Stimulated activated CD8-positive, alpha-beta memory T cell treated with anti-CD3 and anti-CD28 coated beads, Interleukin-2, amount 100 ng/mL, for 48 hours (primary cell): ENCODE results near the gene ACSM6.
"Not testable (repeated sequence)": the region's sequence is repeated elsewhere in the genome, so short reads cannot be mapped to it uniquely, and the experiment has no call there.

ENCODE experiments used
- DNase-seq, 2 donors: peaks; one replicate each; pipeline ENCODE4 v3.0.0-alpha.2; 2020; ENCODE audit warnings: low read depth in 2 of 2

The ACSM6 gene, protein sequence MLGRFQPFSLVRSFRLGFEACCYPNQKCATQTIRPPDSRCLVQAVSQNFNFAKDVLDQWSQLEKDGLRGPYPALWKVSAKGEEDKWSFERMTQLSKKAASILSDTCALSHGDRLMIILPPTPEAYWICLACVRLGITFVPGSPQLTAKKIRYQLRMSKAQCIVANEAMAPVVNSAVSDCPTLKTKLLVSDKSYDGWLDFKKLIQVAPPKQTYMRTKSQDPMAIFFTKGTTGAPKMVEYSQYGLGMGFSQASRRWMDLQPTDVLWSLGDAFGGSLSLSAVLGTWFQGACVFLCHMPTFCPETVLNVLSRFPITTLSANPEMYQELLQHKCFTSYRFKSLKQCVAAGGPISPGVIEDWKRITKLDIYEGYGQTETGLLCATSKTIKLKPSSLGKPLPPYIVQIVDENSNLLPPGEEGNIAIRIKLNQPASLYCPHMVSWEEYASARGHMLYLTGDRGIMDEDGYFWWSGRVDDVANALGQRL

DNA sequence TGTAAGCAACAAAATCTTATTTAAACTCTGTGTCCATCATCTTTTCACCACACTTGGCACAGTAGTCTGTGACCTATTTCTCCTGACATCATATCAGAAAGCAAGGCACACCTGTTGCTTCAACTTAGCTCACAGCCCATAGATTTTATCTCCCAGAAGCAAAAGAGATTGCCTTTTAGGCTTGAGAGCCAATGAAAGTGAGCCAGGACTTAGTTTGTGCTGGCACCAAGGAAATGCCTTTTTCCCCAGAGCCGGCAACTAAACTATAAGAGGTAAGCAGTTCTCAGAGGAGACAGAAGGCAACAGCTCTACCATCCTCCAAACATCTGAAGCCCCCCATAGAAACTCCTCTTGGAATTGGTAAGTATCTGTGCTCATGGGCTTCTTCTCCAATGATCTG is at the start of gene ACSM6:
ACSM6 (plus strand) TSS at position 295 of the 400 bp plus-strand sequence. CDS start 248 bp downstream, outside the sequence.
- no peak for DNase-seq

DNA sequence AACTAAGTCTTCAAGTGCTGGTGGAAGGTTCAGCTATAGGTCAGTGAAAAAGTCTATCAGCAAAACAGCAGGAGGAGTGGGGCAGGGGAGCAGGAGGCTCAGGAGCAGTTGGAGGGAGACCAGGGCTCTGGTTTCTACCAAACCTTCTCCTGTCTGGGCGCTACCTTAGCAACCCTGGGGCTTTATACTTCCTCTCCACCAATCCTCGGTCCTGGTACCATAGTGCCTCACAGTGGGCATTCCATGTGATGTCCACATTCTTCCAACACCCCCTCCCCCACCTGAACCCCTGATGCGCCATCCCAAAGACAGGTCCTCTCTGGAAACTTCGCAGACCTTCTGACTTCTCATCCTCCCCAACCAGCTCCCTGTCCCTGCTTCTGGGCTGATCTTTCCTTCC is 25.3 kb upstream of the ACSM6 start:
- DNase-seq = no peak

DNA sequence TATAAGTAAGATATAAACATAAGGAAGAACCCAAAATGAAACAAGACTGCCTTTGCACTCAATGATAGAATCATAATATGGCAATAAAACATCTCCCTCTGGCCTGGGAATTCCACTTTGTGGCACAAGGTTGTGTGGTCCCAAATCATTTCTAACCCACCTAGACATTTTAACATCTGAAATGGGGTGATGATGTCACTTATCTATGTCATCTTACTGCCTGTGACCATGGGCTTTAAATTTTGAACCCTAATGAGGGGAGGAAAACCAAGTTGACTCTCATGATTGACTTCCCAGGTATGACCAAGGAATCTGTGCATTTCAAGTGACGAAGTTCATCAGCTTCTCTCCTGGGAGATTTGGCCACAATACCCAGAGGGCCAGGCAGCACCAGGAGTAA is 24.5 kb upstream of the ACSM6 start:
- no peak for DNase-seq

DNA sequence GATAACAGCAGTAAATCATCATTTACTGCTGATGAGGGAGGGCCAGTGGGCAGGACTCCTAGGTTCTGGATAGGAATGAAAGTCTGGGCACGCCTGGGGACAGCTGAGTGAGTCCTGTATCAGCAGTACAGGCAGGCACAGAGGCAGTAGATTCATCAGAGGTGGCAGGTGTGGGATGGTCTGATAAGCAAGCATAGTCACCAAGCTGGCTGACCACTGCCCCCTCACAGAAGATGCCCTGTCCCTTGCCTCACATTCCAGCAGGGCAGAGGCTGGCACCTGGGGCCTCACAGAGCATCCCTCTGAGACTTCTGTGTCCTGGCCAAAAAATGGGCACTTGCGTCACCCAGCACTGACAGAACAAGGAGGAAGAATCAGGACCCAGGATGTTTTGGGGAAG is 23.2 kb upstream of the ACSM6 start:
- no peak for DNase-seq

DNA sequence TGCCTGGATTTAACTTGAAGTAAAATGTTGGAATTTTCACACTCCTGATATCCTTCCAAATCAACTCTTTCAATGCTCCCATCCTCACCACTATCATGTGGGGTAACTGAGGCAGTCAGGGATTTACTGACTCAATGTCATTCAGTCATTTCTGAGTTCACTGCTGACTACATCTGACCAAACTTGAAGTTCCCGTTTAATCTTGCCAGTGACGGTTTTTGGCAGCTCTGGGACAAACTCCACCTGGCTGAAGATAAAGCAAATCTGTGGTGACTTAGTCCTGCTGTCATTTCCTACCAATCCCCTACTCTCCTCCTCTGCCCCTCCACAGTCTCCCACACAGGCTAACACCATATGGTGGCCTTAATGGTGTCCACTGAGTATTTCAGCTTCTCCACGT is 22.7 kb upstream of the ACSM6 start:
- DNase-seq = no peak

DNA sequence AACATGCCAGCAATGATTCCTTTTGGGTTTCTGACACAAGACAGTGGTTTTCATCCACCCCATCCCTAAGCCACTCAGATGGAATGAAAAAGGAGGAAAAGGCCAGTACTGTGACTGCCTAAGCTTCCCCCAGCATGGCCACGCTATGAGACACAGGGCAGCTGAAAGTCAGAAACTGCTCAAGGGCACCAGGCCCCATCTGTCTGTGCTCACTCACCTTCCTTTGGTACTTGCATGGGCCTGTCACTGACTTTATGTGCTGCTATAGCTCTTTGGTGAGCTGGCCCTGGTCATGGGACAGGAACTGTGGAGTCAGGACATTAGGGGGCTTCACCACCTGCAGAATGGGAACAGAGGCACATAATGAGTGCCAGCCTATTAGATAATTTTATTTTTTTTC is 21.2 kb upstream of the ACSM6 start:
- DNase-seq = no peak

DNA sequence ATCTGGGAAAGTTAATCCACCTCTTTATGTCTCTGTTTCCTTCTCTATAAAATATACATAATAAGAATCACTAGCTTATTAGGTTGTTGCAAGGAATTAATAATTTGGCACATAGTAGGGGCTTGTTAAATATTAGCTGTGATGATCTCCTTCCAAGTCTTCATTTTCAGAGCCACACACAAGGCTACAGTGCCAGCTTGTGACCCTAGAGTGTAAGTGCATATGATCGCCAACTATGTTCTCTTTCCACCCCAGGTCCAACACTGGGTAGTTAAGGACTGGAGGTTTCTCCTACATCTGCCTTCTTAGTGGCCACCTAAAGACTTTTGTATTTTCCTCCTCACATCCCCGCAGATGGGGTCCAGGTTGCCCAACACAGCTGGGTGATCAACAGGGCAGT is 17.9 kb upstream of the ACSM6 start:
- no peak for DNase-seq

DNA sequence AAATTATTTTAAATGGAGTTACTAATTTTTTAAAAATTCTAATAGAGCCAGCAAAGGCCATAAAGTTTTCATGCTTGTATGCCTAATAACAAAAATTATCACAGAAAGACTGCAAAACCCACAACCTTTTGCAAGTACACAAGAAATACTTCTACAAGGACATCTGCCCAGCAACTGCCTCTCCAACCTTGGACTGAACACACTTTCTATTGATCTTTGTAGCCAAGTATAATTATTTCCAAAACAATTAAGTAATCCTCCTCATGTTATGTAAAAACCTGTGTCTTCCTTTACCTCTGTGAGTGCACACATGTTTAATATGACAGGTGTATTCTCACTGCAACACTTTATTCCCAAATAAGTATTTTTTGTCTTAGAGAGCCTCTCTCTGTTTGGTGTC is 16.6 kb upstream of the ACSM6 start:
- DNase-seq = no peak

DNA sequence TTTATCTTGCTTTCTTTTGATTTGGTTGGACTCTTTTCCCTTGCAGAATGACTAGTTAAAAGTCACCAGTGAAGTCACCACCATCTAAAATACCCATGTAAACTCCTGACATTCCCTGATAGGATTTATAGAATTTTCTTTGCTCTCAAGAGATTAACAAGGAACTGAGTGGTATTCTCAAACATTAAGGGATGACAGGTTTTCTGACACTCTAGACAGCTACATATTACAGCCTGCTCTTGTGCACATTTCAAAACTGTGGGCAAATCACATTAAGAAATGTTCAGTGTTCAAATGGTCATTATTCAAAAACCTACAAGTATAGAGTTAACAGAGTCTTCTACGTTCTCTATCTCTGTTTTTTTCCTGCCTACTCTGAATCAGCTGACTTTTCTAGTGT is 15.8 kb upstream of the ACSM6 start:
- DNase-seq = no peak

DNA sequence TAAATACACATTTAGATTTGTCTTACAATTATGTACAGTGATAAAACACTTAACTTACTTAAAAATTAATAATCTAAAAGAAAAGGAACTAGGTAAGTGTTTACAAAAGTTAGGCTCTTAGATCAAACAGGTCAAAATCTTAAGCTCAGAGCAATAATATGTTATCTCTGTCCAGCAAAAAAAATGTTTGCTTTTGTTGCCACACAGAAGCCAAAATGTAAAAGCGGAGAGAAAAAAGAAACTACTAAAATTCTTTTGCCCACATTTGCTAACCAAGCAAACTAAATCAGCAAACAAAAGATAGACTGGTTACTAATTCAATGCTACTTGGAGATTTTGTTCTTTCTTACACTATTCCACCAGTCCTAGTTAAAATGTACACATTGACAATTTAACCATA is 15.2 kb upstream of the ACSM6 start:
- no peak for DNase-seq

DNA sequence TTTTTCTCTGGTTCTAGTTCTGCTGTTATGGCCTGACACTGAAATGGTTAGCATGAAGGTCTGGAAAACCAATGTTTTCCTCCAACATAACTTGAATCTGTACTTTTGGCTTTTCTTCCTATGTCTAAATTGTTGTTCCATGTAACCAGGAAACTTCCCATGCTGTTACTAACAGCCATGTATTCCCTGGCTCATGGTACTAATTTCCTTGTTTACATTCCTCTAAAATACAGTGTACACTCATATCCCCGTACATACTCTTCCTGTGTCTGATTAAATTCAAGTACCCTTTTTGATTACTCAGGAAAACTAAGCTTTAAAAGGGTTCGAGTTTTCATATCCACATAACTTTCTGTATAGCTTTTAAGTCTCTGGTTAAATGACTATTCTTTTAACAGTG is 12.3 kb upstream of the ACSM6 start:
- no peak for DNase-seq

DNA sequence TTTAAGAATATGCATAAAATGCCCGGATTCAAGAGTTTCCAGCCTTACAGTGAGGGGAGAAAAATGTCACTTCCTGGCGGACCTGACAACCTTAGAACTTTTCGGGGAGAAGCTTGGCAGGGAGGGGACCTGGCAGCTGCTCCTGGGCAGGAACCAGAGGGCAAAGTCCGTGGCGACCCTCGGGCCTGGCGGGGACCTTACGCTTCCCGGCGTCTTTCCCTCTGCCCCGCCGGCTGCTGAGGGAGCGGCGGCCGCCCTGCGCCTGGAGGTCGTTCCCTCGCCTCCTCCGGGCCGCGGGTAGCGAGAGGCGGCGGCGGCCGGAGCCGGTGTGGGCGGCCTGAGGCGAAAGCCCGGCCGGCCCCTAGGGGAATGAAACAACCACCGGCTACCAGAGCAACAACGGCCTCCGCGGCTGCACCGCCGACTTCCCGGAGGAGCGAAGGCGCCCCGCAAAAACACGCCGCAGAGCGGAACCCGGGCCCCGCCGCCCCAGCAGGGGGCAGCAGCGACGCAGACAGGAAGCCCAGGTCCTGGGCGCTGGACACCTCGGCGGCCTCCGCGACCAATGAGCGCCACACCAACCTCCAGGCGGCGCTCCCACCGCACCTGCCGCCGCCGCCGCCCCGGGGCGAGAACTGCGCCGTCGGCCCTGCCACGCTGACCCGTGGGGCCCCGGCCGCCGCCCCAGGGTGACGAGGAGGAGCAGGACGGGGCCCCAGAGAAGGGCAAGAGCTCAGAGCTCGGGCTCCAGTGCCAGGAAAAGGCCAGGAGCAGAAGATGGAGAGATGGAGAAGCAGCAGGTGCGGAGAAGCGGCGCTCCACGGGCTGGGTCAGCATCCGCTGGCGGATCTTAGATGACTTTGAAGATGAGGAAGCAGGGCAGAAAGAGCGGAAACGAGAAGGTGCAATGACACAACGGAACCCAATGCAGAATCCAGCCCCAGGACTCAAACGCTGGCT is 10.5 kb upstream of the ACSM6 start:
- peak; percentile 69 to 74 for DNase-seq

DNA sequence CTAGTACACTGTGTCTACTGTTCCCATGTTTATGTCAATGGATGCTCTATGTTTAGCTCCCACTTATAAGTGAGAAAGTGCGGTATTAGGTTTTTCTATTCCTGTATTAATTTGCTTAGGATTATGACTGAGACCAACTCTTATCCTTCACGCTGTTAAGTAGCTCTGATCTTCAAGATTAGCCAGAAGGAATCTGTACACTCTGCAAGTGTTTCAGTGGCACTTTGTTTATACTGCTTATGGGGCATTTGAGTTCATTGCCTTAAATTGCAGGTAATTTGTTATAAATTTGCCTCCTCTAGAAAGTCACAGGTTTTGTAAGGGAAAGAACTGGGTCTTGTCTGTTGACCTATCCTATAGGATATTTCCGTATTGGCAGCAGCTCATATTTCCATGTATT is 6.4 kb upstream of the ACSM6 start:
- DNase-seq = no peak

DNA sequence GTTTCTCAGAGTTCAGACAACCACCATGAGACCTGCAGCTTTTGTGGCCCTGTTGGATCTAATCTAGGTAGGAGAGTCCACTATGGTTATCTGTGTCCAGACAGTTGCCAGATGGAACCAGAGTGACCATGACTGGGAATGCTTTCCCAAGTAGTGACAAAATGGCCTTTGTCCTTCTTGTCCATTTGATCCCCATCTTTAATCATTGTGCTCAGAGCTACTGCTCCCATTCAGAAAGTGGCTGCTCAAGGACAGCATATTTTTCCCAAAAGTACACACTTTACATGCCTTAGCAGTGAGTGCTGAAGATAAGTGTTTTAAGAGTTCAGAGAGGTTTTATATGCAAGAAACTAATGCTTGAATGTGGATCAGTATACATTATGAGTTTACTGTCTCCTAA is 5.4 kb upstream of the ACSM6 start:
- no peak for DNase-seq

DNA sequence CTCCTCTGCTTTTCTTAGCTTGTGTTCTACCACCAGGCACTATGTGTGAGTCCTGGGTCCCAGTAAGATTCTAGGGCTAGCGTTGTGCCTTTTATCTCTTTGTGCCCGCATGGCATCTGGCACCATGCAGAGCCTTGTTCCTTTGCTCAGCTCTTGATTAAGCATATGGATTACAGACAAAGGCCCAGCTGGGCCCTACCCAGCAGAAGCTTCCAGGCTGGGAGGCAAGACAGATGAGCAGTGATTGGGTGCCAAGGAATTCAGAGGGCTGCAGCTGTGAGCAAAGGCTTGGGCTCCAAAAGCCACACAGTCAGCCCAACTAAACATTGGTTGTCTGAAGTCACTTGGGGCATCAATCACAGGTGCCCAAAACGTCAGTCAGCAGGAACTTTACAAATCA is 2.0 kb downstream of the ACSM6 start:
- no peak for DNase-seq

DNA sequence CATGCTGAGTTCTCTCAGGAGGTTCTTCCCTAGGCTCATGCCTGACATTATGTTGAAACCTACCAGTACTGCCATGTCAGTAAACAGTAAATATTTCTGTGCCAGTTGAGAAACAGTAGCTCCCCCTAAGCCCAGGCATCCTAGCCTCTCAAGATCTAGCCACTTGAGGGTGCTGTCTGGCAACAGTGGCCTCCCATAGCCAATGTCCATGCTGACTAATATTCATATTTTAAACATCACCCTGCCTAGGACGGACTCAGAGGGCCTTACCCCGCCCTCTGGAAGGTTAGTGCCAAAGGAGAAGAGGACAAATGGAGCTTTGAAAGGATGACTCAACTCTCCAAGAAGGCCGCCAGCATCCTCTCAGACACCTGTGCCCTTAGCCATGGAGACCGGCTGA is 7.7 kb downstream of the ACSM6 start:
- DNase-seq = no peak

DNA sequence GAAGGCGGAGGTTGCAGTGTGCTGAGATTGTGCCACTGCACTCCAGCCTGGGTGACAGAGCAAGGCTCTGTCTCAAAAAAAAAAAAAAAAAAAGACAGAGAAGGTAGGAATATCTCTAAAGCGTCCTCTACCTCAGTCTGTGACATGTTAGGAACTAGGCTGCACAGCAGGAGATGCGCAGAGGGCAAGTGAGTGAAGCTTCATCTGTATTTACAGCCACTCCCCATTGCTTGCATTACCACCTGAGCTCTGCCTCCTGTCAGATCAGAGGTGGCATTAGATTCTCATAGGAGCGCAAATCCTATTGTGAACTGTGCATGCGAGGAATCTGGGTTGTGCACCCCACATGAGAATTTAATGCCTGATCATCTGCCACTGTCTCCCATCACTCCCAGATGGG is 8.8 kb downstream of the ACSM6 start:
- not testable (repeated sequence) for DNase-seq

DNA sequence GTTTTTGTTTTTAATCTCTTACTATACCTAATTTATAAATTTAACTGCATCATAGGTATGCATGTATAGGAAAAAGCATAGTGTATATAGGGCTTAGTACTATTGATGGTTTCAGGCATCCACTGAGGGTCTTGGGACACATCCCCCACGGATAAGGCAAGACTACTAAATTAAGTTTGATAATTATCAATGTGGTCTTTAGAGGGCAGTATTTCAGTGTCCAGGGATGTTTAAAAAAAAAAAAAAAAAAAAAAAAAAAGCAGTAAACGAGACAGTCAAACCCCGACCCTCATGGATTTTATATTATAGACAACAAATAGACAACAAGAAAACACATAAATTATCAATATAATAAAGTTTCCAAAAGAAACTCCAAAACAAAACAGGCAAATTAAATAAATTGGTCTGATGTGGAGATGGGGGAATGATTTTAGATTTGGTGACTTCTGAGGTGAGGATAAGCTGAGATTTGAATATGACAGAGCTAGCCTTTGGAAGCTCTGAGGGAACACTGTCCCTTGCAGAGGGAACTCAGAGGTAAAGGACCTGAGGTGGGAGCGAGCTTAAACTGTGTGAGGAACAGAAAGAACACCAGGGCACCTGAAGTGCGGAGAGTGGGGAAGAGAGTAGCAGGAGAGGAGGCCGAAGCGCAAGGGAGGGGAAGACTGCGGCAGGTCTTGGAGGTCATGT is 14.8 kb downstream of the ACSM6 start:
- DNase-seq = no peak

DNA sequence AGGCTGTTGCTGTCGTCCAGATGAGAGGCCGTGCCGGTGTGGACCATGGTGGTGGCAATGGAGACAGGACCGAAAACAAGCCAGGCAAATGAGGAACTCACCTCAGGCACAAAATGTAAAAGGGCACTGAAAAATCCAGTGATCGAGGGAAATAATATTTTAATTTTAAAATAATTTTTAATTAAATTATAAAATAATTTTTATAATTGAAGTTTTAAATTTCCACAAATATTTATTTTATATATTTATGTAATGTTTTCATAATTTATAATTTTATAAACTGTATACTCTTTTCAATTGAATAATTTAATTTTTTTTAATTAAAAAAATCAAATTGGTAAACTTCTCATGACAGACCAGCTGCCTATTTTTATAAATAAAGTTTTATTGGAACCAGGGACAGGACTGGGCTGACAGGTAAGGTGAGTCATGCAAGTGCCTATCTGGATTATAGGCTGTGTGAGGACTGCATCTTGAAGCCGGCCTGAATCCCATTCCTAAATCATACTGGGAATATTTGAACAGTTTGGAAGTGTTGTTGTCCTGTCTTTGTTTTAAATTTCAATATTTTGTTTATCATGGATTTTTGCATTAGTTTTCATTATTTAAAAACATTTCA is 15.6 kb downstream of the ACSM6 start:
- DNase-seq = no peak

DNA sequence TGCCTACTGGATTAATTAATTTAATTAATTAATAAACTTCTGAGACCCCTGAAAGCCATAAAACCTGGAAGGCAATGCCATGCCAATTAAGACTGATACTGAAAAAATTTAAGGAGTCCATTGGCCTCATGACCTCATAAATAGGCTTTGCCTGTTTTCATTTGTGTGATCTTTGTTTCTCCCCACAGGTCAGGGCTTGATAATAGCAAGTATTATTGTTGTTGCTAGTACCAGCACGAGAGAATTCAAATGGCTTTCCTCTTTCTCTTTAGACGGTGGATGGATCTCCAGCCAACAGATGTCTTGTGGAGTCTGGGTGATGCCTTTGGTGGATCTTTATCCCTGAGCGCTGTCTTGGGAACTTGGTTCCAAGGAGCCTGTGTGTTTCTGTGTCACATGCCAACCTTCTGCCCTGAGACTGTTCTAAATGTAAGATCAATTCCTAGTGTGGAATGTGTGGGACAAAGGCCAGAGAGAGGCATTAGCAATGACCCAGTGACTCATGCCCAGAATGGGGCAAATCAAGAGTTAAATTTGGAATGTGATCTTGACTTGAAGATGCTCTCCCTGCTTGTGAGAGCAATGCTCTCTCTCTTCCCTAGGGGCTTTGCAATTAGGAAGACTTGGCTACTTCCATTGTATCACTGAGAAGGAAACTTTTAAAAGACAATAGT is 17.7 kb downstream of the ACSM6 start:
- DNase-seq = no peak

DNA sequence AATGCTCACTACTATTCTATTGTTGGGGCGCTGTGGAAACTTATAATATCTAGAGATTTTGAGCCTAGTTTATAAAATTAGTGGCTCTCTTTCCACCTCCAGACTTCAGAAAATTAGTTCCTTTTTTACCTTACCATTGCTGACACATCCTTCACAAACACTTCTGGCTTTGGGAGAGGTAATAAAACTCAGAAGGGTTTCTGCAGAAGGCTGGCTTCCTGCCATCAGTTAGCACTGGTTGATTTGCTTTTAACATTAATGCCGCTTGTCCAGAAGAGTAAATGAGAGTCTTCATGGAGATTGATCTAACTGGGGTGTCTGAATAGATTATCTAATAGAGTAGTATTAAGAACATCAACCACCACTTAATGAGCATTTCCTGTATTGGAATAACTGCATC is 20.3 kb downstream of the ACSM6 start:
- no peak for DNase-seq
